Spleen (tissue), 7 donors: ENCODE results near the gene CRHR2.

ENCODE experiments used
- CTCF ChIP-seq, 11 experiments: fragments of 200-600 bp in 7 of 11; fragments of 450-650 bp in 4 of 11; sonication (generic) in 4 of 11; IDR thresholded peaks in 8 of 11; conservative IDR thresholded peaks in 3 of 11; 1 replicate in 7 of 11; 2 replicates in 4 of 11; pipeline versions ENCODE4 v1.4.0 to v1.8.0; 2016 to 2021; ENCODE audit warnings: antibody characterized with exemption in 11 of 11, inconsistent platforms in 4 of 11, mild to moderate bottlenecking in 1 of 11
- POLR2A ChIP-seq, 3 donors: fragments of 450-650 bp; IDR thresholded peaks; one replicate each; pipeline ENCODE4 v1.5.1; 2017; ENCODE audit warnings: antibody characterized with exemption in 3 of 3, mild to moderate bottlenecking in 1 of 3
- POLR2AphosphoS5 ChIP-seq, 3 donors: sonication (generic); formaldehyde crosslinking; IDR thresholded peaks; one replicate each; pipeline ENCODE4 v1.5.1; 2017; ENCODE audit warnings: antibody characterized with exemption in 3 of 3
- donor health status: DM: no; HTN: no; CAD: no; lungs with moderate emphysema.
- donor health status: DM: no; HTN: no; CAD: no.
- donor health status: DM: no; HTN: no; CAD: no.

GRCh38 chr7:30730097-30730496 lies 47.8 kb upstream of the CRHR2 start:
- TF ChIP-seq POLR2AphosphoS5 (IDR thresholded peaks at IDR 0.05) (no peak), CTCF (IDR thresholded peaks at IDR 0.05 in 8 of 11, conservative IDR thresholded peaks at IDR 0.05 in 3 of 11) (no peak), POLR2A (IDR thresholded peaks at IDR 0.05) (no peak)
